HEK293 (cell line): ENCODE results near the gene PTPN18.

Experiments
- MYNN ChIP-seq: fragments of 450-650 bp; formaldehyde crosslinking; IDR thresholded peaks from 2 replicates; pipeline ENCODE4 v1.5.1; 2016; ENCODE audit warnings: missing biosample characterization, missing genetic modification characterization, borderline replicate concordance
- TCF7L2 ChIP-seq: IDR thresholded peaks from 2 replicates; pipeline ENCODE4 v1.6.1; 2011; ENCODE audit warnings: low read depth, mild to moderate bottlenecking, inconsistent platforms, low read length, moderate library complexity, borderline replicate concordance
- YY2 ChIP-seq: fragments of 450-650 bp; formaldehyde crosslinking; IDR thresholded peaks from 2 replicates; pipeline ENCODE4 v1.5.1; 2016; ENCODE audit warnings: missing biosample characterization, missing genetic modification characterization
- ZNF10 ChIP-seq: fragments of 450-650 bp; formaldehyde crosslinking; IDR thresholded peaks from 2 replicates; pipeline ENCODE4 v1.5.1; 2017; ENCODE audit warnings: missing biosample characterization, missing genetic modification characterization
- ZNF114 ChIP-seq: fragments of 450-650 bp; formaldehyde crosslinking; IDR thresholded peaks from 2 replicates; pipeline ENCODE4 v1.5.0; 2017; ENCODE audit warnings: missing biosample characterization, missing genetic modification characterization
- ZNF341 ChIP-seq: fragments of 450-650 bp; formaldehyde crosslinking; IDR thresholded peaks from 2 replicates; pipeline ENCODE4; 2016; ENCODE audit warnings: low read depth, missing biosample characterization, missing genetic modification characterization
- ZNF404 ChIP-seq: fragments of 450-650 bp; formaldehyde crosslinking; IDR thresholded peaks from 2 replicates; pipeline ENCODE4 v1.5.1; 2017; ENCODE audit warnings: missing biosample characterization, missing genetic modification characterization
- TF ChIP-seq, protein P1 (sequence below): fragments of 450-650 bp; formaldehyde crosslinking; IDR thresholded peaks from 2 replicates; pipeline ENCODE4 v1.5.1; 2016; ENCODE audit warnings: missing biosample characterization, missing genetic modification characterization
- TF ChIP-seq, protein P2 (sequence below): fragments of 450-650 bp; formaldehyde crosslinking; IDR thresholded peaks from 2 replicates; pipeline ENCODE4 v1.5.1; 2016; ENCODE audit warnings: missing biosample characterization, missing genetic modification characterization
- TF ChIP-seq, protein P3 (sequence below): IDR thresholded peaks from 2 replicates; pipeline ENCODE4 v1.6.1; 2011; ENCODE audit warnings: mild to moderate bottlenecking, low read depth, low read length, borderline replicate concordance
- TF ChIP-seq, protein P4 (sequence below): fragments of 450-650 bp; formaldehyde crosslinking; IDR thresholded peaks from 2 replicates; pipeline ENCODE4 v1.5.1; 2016; ENCODE audit warnings: missing biosample characterization, missing genetic modification characterization
- TF ChIP-seq, protein P5 (sequence below): fragments of 450-650 bp; formaldehyde crosslinking; IDR thresholded peaks from 2 replicates; pipeline ENCODE4 v1.5.1; 2016; ENCODE audit warnings: missing biosample characterization, missing genetic modification characterization
- TF ChIP-seq, protein P6 (sequence below): fragments of 450-650 bp; formaldehyde crosslinking; IDR thresholded peaks from 2 replicates; pipeline ENCODE4 v1.5.1; 2017; ENCODE audit warnings: missing biosample characterization, missing genetic modification characterization
- TF ChIP-seq, protein P7 (sequence below): fragments of 450-650 bp; formaldehyde crosslinking; optimal IDR thresholded peaks from 2 replicates; pipeline ENCODE3; 2016; ENCODE audit warnings: missing biosample characterization, mild to moderate bottlenecking, missing genetic modification characterization

DNA sequence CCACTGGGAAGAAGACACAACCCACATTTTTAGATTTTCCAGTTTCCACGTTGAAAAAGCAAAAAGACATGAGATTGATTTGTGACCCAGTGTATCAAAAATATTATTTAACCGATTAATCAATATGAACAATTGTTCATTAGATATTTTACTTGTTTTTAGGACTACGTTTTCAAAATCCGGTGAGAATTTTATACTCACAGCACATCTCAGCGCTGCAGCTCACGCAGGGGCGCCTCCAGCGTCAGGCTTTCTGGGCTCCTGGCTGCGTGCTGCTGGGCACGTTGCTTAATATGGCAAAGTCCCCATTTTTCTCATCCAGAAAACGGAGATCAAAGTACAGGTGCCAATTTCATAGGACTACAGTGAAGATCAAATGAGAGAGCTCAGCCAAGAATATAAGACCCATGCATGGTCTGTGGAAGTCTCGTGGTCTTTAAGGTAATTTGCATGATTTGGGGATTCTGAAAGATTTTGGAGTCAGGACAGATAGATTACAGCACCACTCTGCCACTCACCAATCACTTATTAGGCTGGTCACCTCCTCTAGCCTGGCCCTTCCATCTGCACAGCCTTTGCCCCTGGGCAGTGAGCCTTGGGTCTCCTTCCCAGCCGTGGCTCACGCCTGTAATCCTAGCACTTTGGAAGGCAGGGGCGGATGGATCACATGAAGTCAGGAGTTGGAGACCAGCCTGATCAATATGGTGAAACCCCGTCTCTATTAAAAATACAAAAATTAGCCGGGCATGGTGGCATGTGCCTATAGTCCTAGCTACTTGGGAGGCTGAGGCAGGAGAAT is 36.2 kb downstream of the PTPN18 start:
- TF ChIP-seq TCF7L2: no peak
- TF ChIP-seq, protein P1, sequence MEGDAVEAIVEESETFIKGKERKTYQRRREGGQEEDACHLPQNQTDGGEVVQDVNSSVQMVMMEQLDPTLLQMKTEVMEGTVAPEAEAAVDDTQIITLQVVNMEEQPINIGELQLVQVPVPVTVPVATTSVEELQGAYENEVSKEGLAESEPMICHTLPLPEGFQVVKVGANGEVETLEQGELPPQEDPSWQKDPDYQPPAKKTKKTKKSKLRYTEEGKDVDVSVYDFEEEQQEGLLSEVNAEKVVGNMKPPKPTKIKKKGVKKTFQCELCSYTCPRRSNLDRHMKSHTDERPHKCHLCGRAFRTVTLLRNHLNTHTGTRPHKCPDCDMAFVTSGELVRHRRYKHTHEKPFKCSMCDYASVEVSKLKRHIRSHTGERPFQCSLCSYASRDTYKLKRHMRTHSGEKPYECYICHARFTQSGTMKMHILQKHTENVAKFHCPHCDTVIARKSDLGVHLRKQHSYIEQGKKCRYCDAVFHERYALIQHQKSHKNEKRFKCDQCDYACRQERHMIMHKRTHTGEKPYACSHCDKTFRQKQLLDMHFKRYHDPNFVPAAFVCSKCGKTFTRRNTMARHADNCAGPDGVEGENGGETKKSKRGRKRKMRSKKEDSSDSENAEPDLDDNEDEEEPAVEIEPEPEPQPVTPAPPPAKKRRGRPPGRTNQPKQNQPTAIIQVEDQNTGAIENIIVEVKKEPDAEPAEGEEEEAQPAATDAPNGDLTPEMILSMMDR: no peak
- no peak for TF ChIP-seq MYNN (tag by site-specific recombination)
- TF ChIP-seq, protein P2, sequence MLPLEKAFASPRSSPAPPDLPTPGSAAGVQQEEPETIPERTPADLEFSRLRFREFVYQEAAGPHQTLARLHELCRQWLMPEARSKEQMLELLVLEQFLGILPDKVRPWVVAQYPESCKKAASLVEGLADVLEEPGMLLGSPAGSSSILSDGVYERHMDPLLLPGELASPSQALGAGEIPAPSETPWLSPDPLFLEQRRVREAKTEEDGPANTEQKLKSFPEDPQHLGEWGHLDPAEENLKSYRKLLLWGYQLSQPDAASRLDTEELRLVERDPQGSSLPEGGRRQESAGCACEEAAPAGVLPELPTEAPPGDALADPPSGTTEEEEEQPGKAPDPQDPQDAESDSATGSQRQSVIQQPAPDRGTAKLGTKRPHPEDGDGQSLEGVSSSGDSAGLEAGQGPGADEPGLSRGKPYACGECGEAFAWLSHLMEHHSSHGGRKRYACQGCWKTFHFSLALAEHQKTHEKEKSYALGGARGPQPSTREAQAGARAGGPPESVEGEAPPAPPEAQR (tag by site-specific recombination): no peak
- no peak for TF ChIP-seq ZNF114 (tag by site-specific recombination)
- no peak for TF ChIP-seq ZNF404
- TF ChIP-seq, protein P3, sequence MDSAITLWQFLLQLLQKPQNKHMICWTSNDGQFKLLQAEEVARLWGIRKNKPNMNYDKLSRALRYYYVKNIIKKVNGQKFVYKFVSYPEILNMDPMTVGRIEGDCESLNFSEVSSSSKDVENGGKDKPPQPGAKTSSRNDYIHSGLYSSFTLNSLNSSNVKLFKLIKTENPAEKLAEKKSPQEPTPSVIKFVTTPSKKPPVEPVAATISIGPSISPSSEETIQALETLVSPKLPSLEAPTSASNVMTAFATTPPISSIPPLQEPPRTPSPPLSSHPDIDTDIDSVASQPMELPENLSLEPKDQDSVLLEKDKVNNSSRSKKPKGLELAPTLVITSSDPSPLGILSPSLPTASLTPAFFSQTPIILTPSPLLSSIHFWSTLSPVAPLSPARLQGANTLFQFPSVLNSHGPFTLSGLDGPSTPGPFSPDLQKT: no peak
- no peak for TF ChIP-seq YY2 (tag by site-specific recombination)
- TF ChIP-seq, protein P4, sequence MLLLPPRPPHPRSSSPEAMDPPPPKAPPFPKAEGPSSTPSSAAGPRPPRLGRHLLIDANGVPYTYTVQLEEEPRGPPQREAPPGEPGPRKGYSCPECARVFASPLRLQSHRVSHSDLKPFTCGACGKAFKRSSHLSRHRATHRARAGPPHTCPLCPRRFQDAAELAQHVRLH (tag by site-specific recombination): no peak
- TF ChIP-seq ZNF10 (tag by site-specific recombination): no peak
- TF ChIP-seq ZNF341 (tag by site-specific recombination): no peak
- TF ChIP-seq, protein P5, sequence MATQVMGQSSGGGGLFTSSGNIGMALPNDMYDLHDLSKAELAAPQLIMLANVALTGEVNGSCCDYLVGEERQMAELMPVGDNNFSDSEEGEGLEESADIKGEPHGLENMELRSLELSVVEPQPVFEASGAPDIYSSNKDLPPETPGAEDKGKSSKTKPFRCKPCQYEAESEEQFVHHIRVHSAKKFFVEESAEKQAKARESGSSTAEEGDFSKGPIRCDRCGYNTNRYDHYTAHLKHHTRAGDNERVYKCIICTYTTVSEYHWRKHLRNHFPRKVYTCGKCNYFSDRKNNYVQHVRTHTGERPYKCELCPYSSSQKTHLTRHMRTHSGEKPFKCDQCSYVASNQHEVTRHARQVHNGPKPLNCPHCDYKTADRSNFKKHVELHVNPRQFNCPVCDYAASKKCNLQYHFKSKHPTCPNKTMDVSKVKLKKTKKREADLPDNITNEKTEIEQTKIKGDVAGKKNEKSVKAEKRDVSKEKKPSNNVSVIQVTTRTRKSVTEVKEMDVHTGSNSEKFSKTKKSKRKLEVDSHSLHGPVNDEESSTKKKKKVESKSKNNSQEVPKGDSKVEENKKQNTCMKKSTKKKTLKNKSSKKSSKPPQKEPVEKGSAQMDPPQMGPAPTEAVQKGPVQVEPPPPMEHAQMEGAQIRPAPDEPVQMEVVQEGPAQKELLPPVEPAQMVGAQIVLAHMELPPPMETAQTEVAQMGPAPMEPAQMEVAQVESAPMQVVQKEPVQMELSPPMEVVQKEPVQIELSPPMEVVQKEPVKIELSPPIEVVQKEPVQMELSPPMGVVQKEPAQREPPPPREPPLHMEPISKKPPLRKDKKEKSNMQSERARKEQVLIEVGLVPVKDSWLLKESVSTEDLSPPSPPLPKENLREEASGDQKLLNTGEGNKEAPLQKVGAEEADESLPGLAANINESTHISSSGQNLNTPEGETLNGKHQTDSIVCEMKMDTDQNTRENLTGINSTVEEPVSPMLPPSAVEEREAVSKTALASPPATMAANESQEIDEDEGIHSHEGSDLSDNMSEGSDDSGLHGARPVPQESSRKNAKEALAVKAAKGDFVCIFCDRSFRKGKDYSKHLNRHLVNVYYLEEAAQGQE (tag by site-specific recombination): no peak
- TF ChIP-seq, protein P6, sequence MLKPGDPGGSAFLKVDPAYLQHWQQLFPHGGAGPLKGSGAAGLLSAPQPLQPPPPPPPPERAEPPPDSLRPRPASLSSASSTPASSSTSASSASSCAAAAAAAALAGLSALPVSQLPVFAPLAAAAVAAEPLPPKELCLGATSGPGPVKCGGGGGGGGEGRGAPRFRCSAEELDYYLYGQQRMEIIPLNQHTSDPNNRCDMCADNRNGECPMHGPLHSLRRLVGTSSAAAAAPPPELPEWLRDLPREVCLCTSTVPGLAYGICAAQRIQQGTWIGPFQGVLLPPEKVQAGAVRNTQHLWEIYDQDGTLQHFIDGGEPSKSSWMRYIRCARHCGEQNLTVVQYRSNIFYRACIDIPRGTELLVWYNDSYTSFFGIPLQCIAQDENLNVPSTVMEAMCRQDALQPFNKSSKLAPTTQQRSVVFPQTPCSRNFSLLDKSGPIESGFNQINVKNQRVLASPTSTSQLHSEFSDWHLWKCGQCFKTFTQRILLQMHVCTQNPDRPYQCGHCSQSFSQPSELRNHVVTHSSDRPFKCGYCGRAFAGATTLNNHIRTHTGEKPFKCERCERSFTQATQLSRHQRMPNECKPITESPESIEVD (tag by site-specific recombination): no peak
- TF ChIP-seq, protein P7, sequence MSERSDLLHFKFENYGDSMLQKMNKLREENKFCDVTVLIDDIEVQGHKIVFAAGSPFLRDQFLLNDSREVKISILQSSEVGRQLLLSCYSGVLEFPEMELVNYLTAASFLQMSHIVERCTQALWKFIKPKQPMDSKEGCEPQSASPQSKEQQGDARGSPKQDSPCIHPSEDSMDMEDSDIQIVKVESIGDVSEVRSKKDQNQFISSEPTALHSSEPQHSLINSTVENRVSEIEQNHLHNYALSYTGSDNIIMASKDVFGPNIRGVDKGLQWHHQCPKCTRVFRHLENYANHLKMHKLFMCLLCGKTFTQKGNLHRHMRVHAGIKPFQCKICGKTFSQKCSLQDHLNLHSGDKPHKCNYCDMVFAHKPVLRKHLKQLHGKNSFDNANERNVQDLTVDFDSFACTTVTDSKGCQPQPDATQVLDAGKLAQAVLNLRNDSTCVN (tag by site-specific recombination): no peak
